ENCODE data around the gene REEP5. TPM values are rescaled to one million over a fixed set of nuclear protein-coding genes. Genes with fewer than 3 reads are reported as not detected.

The REEP5 gene
- total RNA-seq, 4 donors from 2014 or later, result 65.7 to 91.6 (median 79.0) TPM

GRCh38 chr5:112938286-112938685, 16.3 kb upstream of the REEP5 start:
- Histone ChIP-seq H3K27me3 (no peaks in the 10 kb centered on the region), H3K4me1 (peaks cover 2% of the 10 kb centered on the region), H3K27ac (no peak overlapping the region), H3K4me3 (no peak overlapping the region), H3K9me3 (no peaks in the 10 kb centered on the region), H3K36me3 (no peaks in the 10 kb centered on the region)
- DNase-seq (ENCODE audit: low spot score in 2 of 2), result no peak
- TF ChIP-seq POLR2AphosphoS5 (IDR thresholded peaks at IDR 0.05) (no peak), CTCF (IDR thresholded peaks at IDR 0.05) (no peak), POLR2A (IDR thresholded peaks at IDR 0.05) (no peak), EP300 (IDR thresholded peaks at IDR 0.05) (no peak)
- 82% methylated on average over 8 of the region's 8 CpGs for WGBS

- Histone ChIP-seq H3K27ac (no peak overlapping the region), H3K36me3 (no peaks in the 10 kb centered on the region), H3K9me3 (no peaks in the 10 kb centered on the region), H3K4me1 (peaks cover 2% of the 10 kb centered on the region), H3K27me3 (no peaks in the 10 kb centered on the region), H3K4me3 (no peak overlapping the region)
- TF ChIP-seq EP300 (IDR thresholded peaks at IDR 0.05) (no peak), POLR2AphosphoS5 (IDR thresholded peaks at IDR 0.05) (no peak), POLR2A (IDR thresholded peaks at IDR 0.05) (no peak), CTCF (IDR thresholded peaks at IDR 0.05) (no peak)
- DNase-seq (ENCODE audit: low spot score in 2 of 2), result no peak
- WGBS, result 90% methylated on average over 5 of the region's 5 CpGs
Measured at GRCh38 chr5:112935675-112936074, 13.6 kb upstream of the REEP5 start.

- Histone ChIP-seq H3K27ac (peak overlapping the region; percentile 2), H3K4me1 (peaks cover 6% of the 10 kb centered on the region), H3K36me3 (no peaks in the 10 kb centered on the region), H3K9me3 (no peaks in the 10 kb centered on the region), H3K27me3 (no peaks in the 10 kb centered on the region), H3K4me3 (no peak overlapping the region)
- DNase-seq (ENCODE audit: low spot score in 2 of 2), result no peak
- TF ChIP-seq EP300 (IDR thresholded peaks at IDR 0.05), result no peak
- no peak for TF ChIP-seq POLR2AphosphoS5 (IDR thresholded peaks at IDR 0.05)
- TF ChIP-seq POLR2A (IDR thresholded peaks at IDR 0.05), result no peak
- TF ChIP-seq CTCF (IDR thresholded peaks at IDR 0.05), result no peak
Measured at GRCh38 chr5:112934366-112934663, 12.3 kb upstream of the REEP5 start.

- DNase-seq (ENCODE audit: low spot score in 2 of 2), result no peak
- H3K4me1 ChIP-seq, result peaks cover 10% of the 10 kb centered on the region
- no peaks in the 10 kb centered on the region for H3K36me3 ChIP-seq
- TF ChIP-seq POLR2A (IDR thresholded peaks at IDR 0.05), result no peak
- no peak for TF ChIP-seq POLR2AphosphoS5 (IDR thresholded peaks at IDR 0.05)
- no peak for TF ChIP-seq CTCF (IDR thresholded peaks at IDR 0.05)
- TF ChIP-seq EP300 (IDR thresholded peaks at IDR 0.05), result no peak
- H3K9me3 ChIP-seq, result no peaks in the 10 kb centered on the region
- peak overlapping the region; percentile 2 for H3K27ac ChIP-seq
- no peak overlapping the region for H3K4me3 ChIP-seq
- no peaks in the 10 kb centered on the region for H3K27me3 ChIP-seq
- 55% methylated on average over 1 of the region's 1 CpG for WGBS
Measured at GRCh38 chr5:112933651-112934365, 11.8 kb upstream of the REEP5 start.

GRCh38 chr5:112933105-112933504, 11.1 kb upstream of the REEP5 start:
- H3K27me3 ChIP-seq, result no peaks in the 10 kb centered on the region
- peaks cover 14% of the 10 kb centered on the region for H3K4me1 ChIP-seq
- no peaks in the 10 kb centered on the region for H3K9me3 ChIP-seq
- H3K4me3 ChIP-seq, result no peak overlapping the region
- H3K27ac ChIP-seq, result no peak overlapping the region
- TF ChIP-seq EP300 (IDR thresholded peaks at IDR 0.05) (no peak), POLR2A (IDR thresholded peaks at IDR 0.05) (no peak), POLR2AphosphoS5 (IDR thresholded peaks at IDR 0.05) (no peak), CTCF (IDR thresholded peaks at IDR 0.05) (no peak)
- DNase-seq (ENCODE audit: low spot score in 2 of 2), result no peak
- 52% methylated on average over 1 of the region's 1 CpG for WGBS
- H3K36me3 ChIP-seq, result no peaks in the 10 kb centered on the region
